Endothelial cell of umbilical vein (primary cell): ENCODE data around the gene CYP51A1. TPM values are rescaled to one million over a fixed set of nuclear protein-coding genes. Genes with fewer than 3 reads are reported as not detected.

Experiments
- BruUV-seq: library from RNA; stranded (reverse); fragments of 400-500 nt; replicated peaks from 2 replicates; lab custom pipeline; 2021; lab: Mats Ljungman, UMichigan
- CTCF ChIA-PET: fragments of 300-600, 350-600 bp; sonication (Branson Sonifier 250); formaldehyde crosslinking; loops from one replicate; lab custom pipeline; 2021; ENCODE audit warnings: antibody characterized with exemption, inconsistent platforms; lab: Charles Lee
- POLR2A ChIA-PET: fragments of 300-600, 350-600 bp; sonication (Branson Sonifier 250); formaldehyde crosslinking; loops from one replicate; lab custom pipeline; 2021; ENCODE audit warnings: antibody characterized with exemption, inconsistent platforms; lab: Charles Lee
- DNase-seq: peaks from one replicate; pipeline ENCODE4 v3.0.0-alpha.2; 2011; ENCODE audit warnings: low read depth, low spot score
- FAIRE-seq: peaks from 2 replicates; lab custom pipeline; 2011; peaks lifted over from hg19 to GRCh38; lab: Jason Lieb, UNC
- H2AFZ ChIP-seq: 2 replicates; pipeline ENCODE4 v1.6.0; 2012; ENCODE audit warnings: low read depth, low read length, control low read depth, inconsistent platforms
- H3K27ac ChIP-seq: 2 replicates; pipeline ENCODE4 v1.5.1; 2011; ENCODE audit warnings: low read depth, mild to moderate bottlenecking, control low read depth, low read length, moderate library complexity; ENCODE audit not compliant: insufficient read depth
- H3K27me3 ChIP-seq, 2 experiments: 2 replicates each; pipeline versions ENCODE4 v1.6.0 to v1.6.1; 2011; ENCODE audit warnings: low read length in 2 of 2, mixed read lengths in 1 of 2; ENCODE audit not compliant: control insufficient read depth in 2 of 2, insufficient read depth in 2 of 2
- H3K36me3 ChIP-seq, 2 experiments: 2 replicates in 1 of 2; 3 replicates in 1 of 2; pipeline ENCODE4 v1.5.1; 2011; ENCODE audit warnings: low read length in 2 of 2, mild to moderate bottlenecking in 1 of 2, moderate library complexity in 1 of 2; ENCODE audit not compliant: control insufficient read depth in 2 of 2, insufficient read depth in 2 of 2; ENCODE audit errors: extremely low read depth in 1 of 2
- H3K4me1 ChIP-seq: 3 replicates; pipeline ENCODE4 v1.5.1; 2011; ENCODE audit warnings: mild to moderate bottlenecking, low read length; ENCODE audit not compliant: control insufficient read depth, insufficient read depth; ENCODE audit errors: extremely low read depth
- H3K4me2 ChIP-seq: 2 replicates; pipeline ENCODE4 v1.6.1; 2011; ENCODE audit warnings: low read length, control low read depth, mixed read lengths; ENCODE audit not compliant: insufficient read depth
- H3K4me3 ChIP-seq, 3 experiments: fragments of 200-600 bp in 1 of 3; sonication (generic), shearing (Covaris generic) in 1 of 3; replicated peaks in 1 of 3; 2 replicates each; pipeline ENCODE4 v1.5.1; 2011 to 2016; ENCODE audit warnings: control low read depth in 3 of 3, low read length in 3 of 3, mild to moderate bottlenecking in 2 of 3, inconsistent platforms in 1 of 3, low read depth in 1 of 3, moderate library complexity in 1 of 3; ENCODE audit not compliant: insufficient read depth in 1 of 3
- H3K79me2 ChIP-seq: 2 replicates; pipeline ENCODE4 v1.6.0; 2012; ENCODE audit warnings: low read length, inconsistent platforms; ENCODE audit not compliant: control insufficient read depth, insufficient read depth
- H3K9ac ChIP-seq: replicated peaks from 2 replicates; pipeline ENCODE3; 2011; ENCODE audit warnings: low read length, control low read depth; ENCODE audit not compliant: insufficient read depth; ENCODE audit errors: extremely low read depth
- H3K9me1 ChIP-seq: replicated peaks from 3 replicates; pipeline ENCODE4 v1.6.0; 2011; ENCODE audit warnings: mild to moderate bottlenecking, low read length; ENCODE audit not compliant: control insufficient read depth, insufficient read depth; ENCODE audit errors: extremely low read depth
- H3K9me3 ChIP-seq: replicated peaks from 2 replicates; pipeline ENCODE4 v1.5.1; 2012; ENCODE audit warnings: low read length, inconsistent platforms; ENCODE audit not compliant: control insufficient read depth, insufficient read depth
- H4K20me1 ChIP-seq: replicated peaks from 2 replicates; pipeline ENCODE3; 2011; ENCODE audit warnings: mild to moderate bottlenecking, low read length; ENCODE audit not compliant: control insufficient read depth, insufficient read depth; ENCODE audit errors: extremely low read depth
- CTCF ChIP-seq, 2 donors: IDR thresholded peaks; 1 replicate in 1 of 2; 2 replicates in 1 of 2; pipeline ENCODE4 v1.5.1; 2011; ENCODE audit warnings: low read length in 2 of 2, mild to moderate bottlenecking in 2 of 2, moderate library complexity in 2 of 2, control low read depth in 1 of 2, inconsistent platforms in 1 of 2, low read depth in 1 of 2; ENCODE audit not compliant: insufficient read depth in 1 of 2; ENCODE audit errors: extremely low read depth in 1 of 2
- EZH2 ChIP-seq: IDR thresholded peaks from 2 replicates; pipeline ENCODE4 v1.6.1; 2012; ENCODE audit warnings: borderline replicate concordance, low read depth, mild to moderate bottlenecking, moderate library complexity, low read length, inconsistent platforms; ENCODE audit not compliant: severe bottlenecking
- FOS ChIP-seq: IDR thresholded peaks from 2 replicates; pipeline ENCODE4 v1.6.1; 2011; ENCODE audit warnings: mild to moderate bottlenecking, low read length, moderate library complexity, borderline replicate concordance; ENCODE audit not compliant: insufficient read depth
- GATA2 ChIP-seq: IDR thresholded peaks from 2 replicates; pipeline ENCODE4 v1.7.0; 2011; ENCODE audit warnings: low read depth, mild to moderate bottlenecking, moderate library complexity, mixed read lengths, low read length; ENCODE audit not compliant: insufficient read length, insufficient read depth
- JUN ChIP-seq: IDR thresholded peaks from 2 replicates; pipeline ENCODE4 v1.6.1; 2011; ENCODE audit warnings: borderline replicate concordance, low read depth; ENCODE audit not compliant: insufficient read length, insufficient read depth
- MAX ChIP-seq: IDR thresholded peaks from 2 replicates; pipeline ENCODE4 v1.6.1; 2011; ENCODE audit not compliant: insufficient read depth, insufficient read length
- MYC ChIP-seq: IDR thresholded peaks from one replicate; pipeline ENCODE4 v1.6.1; 2011; ENCODE audit warnings: mild to moderate bottlenecking, low read depth, low read length
- POLR2A ChIP-seq: IDR thresholded peaks from 2 replicates; pipeline ENCODE4 v1.6.1; 2012; ENCODE audit warnings: low read depth, mild to moderate bottlenecking, control low read depth, low read length
- POLR2AphosphoS5 ChIP-seq: IDR thresholded peaks from 2 replicates; pipeline ENCODE4 v1.6.1; 2012; ENCODE audit warnings: low read depth, mild to moderate bottlenecking, control low read depth, low read length, moderate library complexity; ENCODE audit not compliant: insufficient read depth
- dilution Hi-C: fragments of 300-500 bp; cut with MboI; formaldehyde crosslinking; loops from one replicate; pipeline ENCODE4 v1.15.0; 2019; ENCODE audit warnings: low sequenced_read_pairs; ENCODE audit not compliant: extremely low pct_ligation_motif_present
- intact Hi-C: fragments of 100-400 bp; cut with micrococcal nuclease; formaldehyde crosslinking; loops from one replicate; pipeline ENCODE4 v1.10.0; 2022
- polyA plus RNA-seq, 4 experiments: library from polyadenylated mRNA; depleted of rRNA in 3 of 4; stranded (reverse) in 3 of 4; unstranded in 1 of 4; fragments of >200 nt; gene quantifications; 2 replicates each; pipeline versions ENCODE4 v1.2.1 to v1.2.3, GENCODE V29; 2011 to 2012; ENCODE audit warnings: missing spikeins in 1 of 4
- total RNA-seq: library from RNA; stranded (reverse); gene quantifications from 2 replicates; pipeline ENCODE4 v1.2.3, GENCODE V29; 2021

Gene CYP51A1
- total and polyA plus RNA-seq, 2 donors (not counting 3 experiments of a cell fraction or from before 2014, with no cell fraction given): 16.5 to 119 TPM

GRCh38 chr7:92100534-92100933, 33.7 kb downstream of the CYP51A1 start:
- intact Hi-C loops (no loop called here), dilution Hi-C loops (no loop called here)
- no peaks in the 10 kb centered on the region for H3K4me1 ChIP-seq
- H3K4me2 ChIP-seq: no peak overlapping the region
- ChIA-PET CTCF (no interaction called here), POLR2A (no interaction called here)
- no peaks in the 10 kb centered on the region for H3K9me3 ChIP-seq
- no peak for FAIRE-seq
- no peaks in the 10 kb centered on the region for H3K9me1 ChIP-seq
- H3K79me2 ChIP-seq: no peaks in the 10 kb centered on the region
- no TSS peak for BruUV-seq
- H3K27me3 ChIP-seq: no peaks in the 10 kb centered on the region
- no peak overlapping the region for H2AFZ ChIP-seq
- peaks cover 5 to 19% of the 10 kb centered on the region in 2 experiments for H3K36me3 ChIP-seq
- no peaks in the 10 kb centered on the region for H4K20me1 ChIP-seq
- no peak for TF ChIP-seq MAX
- no peak overlapping the region for H3K4me3 ChIP-seq
- no peak overlapping the region for H3K27ac ChIP-seq
- no peak overlapping the region for H3K9ac ChIP-seq
- DNase-seq: no peak

- Histone ChIP-seq H2AFZ (no peak overlapping the region), H3K79me2 (no peaks in the 10 kb centered on the region), H3K4me3 (no peak overlapping the region), H3K4me1 (no peaks in the 10 kb centered on the region), H3K9me1 (no peaks in the 10 kb centered on the region), H4K20me1 (no peaks in the 10 kb centered on the region), H3K9me3 (no peaks in the 10 kb centered on the region), H3K27ac (no peak overlapping the region), H3K4me2 (no peak overlapping the region), H3K9ac (no peak overlapping the region), H3K27me3 (no peaks in the 10 kb centered on the region), H3K36me3 (peaks cover 5 to 21% of the 10 kb centered on the region in 2 experiments)
- intact Hi-C loops (no loop called here), dilution Hi-C loops (no loop called here)
- BruUV-seq: no TSS peak
- POLR2A ChIA-PET: no interaction called here
- CTCF ChIA-PET: no interaction called here
- DNase-seq: no peak
- FAIRE-seq: no peak
- TF ChIP-seq JUN: no peak
- no peak for TF ChIP-seq CTCF (IDR thresholded peaks at IDR 0.05; ENCODE audit: extremely low read depth in 1 of 2, insufficient read depth in 1 of 2, low read depth in 1 of 2, low read length in 2 of 2)
- no peak for TF ChIP-seq GATA2
- TF ChIP-seq POLR2A: no peak
- no peak for TF ChIP-seq EZH2
- TF ChIP-seq MYC: no peak
- TF ChIP-seq FOS: no peak
- no peak for TF ChIP-seq POLR2AphosphoS5
- TF ChIP-seq MAX: no peak
These were observed 38.9 kb downstream of the CYP51A1 start for GRCh38 chr7:92095380-92095779.
